HG02970 (cell line): Measurements from ENCODE around the gene STK38L.
"Not testable (repeated sequence)": the region's sequence is repeated elsewhere in the genome, so short reads cannot be mapped to it uniquely, and the experiment has no call there.

Experiments
- ATAC-seq: cut with Tn5 transposase; IDR thresholded peaks from one replicate; pipeline ENCODE4 v1.9.1; 2021; ENCODE audit warnings: mild to moderate bottlenecking, moderate library complexity, moderate number of reproducible peaks; ENCODE audit not compliant: unreplicated experiment, low FRiP score

Gene STK38L

GRCh38 chr12:27221625-27222387, 22.3 kb upstream of the STK38L start:
- ATAC-seq: peak; percentile 61

- ATAC-seq: no peak
Measured at GRCh38 chr12:27226407-27226929, 17.6 kb upstream of the STK38L start.

DNA sequence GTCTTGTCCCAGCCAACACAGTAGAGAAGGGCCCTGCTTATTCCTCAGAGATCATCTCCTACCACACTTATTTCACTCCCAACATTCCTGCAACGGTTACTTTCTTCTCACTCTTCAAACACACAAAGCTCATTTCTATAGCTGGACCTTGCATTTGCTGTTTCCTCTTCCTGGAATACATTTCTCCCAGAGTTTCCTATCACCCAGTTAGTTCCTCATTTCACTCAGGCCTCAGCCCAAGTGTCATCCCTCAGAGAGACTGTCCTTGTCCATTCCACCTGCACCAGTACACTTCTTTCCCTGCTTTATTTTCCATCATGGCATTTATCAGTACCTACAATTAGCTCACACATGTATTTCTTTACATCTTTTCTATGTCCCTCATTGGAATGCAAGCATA, 14.7 kb upstream of the STK38L start:
- ATAC-seq: no peak

DNA sequence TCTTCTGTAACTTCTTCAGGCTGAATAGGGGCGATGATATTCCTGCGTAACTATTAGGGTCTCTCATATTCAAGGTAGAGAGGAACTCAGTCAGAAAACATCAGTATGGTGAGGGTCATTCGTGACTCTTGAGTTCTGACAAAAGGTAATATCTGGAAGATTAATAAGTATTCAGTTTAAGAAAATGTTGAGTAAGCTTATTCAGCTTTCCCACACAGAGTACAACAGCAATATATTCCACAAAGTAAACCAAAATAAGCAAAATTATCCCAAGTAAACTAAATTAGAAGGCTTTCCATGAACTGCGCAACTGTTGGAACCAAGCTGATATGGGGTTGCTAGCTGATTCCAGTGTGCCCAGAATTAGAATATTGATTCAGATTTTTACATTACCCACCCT, 12.7 kb upstream of the STK38L start:
- ATAC-seq: not testable (repeated sequence)

DNA sequence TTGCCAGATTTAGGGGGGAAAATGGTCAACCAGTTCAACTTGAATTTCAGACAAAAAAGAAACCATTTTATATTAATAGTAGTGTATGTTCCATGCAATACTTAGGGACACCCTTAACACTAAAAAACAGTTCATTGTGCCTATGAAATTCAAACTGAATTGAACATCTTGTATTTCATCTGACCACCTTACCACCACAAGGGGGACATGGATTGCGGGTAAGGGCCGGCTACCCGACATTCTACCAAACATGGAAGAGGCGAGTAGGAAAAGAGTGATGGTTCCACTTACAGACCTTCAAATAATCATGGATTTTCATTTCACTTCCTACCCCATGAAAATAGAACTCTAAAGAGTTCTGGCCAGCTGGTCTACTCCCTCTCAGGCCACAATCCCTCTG, 10.3 kb upstream of the STK38L start:
- ATAC-seq: no peak

- ATAC-seq: no peak
Measured at GRCh38 chr12:27236498-27236897, 7.6 kb upstream of the STK38L start.

DNA sequence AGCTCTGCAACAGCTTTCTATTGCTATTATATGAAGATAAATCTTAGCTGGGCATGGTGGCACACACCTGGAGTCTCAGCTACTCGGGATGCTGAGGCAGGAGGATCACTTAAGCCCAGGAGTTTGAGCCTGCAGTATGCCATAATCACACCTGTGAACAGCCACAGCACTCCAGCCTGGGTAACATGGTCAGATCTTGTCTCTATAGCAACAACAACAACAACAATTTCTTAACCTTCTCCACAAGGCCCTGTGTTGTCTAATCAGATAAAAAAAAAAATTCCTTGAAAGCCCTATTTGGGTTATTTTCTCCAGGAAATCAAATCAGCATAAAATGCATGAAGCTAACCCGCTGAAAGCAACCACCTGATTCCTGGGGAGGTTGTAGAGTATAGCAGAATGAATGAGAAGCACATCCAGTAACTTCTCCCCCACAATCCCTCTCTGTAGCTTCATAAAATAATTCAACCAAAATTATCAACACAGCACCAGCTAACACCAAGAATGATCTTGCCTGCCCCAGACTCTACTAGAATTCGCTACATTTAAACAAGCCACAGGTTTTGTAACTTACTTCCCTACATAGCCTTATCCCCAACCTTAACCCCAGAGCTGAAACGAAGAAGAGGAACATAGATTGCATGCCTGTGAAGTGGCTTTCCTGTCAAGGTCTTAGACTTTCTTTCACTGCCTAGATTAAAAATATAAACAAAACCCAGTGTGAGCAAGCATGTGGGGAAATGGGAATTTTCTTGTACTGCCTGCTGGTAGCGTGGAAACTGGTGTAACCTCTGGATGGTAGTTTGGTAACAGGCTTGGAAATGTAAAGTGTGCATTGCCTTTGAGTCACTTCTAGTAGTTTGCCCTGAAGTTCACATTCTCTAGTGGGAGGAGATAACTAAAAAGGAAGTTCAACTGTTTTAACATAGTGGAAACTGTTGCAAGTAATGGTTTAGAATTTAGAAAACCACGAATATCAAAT, 6.0 kb upstream of the STK38L start:
- ATAC-seq: no peak

DNA sequence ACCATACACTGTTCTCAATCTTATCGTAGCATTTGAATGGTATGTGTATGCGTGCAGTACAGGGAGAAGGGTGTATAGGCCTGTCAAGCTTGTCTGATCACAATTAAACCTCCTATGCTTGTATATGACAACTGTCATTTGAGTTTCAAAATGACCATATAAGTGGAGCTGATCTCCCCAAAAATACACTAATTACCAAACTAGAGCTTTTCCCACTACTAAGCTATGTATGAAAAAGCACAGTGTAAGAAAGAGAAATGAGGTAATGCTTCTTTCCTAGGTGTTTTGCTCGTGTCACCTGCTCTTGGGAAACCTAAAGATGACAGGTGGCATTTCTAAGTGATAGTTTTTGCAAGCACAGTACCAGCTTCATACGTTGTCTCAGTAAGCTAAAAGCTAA, 1.1 kb upstream of the STK38L start:
- no peak for ATAC-seq

GRCh38 chr12:27244689-27245488, 803 bp downstream of the STK38L start:
- no peak for ATAC-seq

- ATAC-seq: no peak
Measured at GRCh38 chr12:27246141-27246540, 2.1 kb downstream of the STK38L start.

DNA sequence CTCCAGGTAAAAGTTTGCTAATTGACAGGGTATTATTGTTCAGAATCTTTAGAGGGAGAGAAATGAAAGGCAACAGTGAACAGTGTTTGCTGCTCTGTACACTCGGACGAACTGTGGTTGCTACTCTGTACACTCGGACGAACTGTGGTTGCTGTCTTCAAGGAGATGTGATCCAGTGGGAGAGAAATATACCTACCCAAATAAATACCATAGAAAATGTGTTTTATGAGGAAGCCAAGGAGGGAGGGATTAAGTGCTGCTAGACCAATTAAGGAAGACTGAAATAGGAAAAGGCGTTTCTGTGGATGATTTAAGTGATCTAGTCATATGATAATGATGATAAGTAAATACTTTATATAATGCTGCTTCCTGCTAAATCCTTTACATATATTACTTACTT, 2.7 kb downstream of the STK38L start:
- no peak for ATAC-seq

- no peak for ATAC-seq
Measured at GRCh38 chr12:27252934-27253333, 8.8 kb downstream of the STK38L start.

DNA sequence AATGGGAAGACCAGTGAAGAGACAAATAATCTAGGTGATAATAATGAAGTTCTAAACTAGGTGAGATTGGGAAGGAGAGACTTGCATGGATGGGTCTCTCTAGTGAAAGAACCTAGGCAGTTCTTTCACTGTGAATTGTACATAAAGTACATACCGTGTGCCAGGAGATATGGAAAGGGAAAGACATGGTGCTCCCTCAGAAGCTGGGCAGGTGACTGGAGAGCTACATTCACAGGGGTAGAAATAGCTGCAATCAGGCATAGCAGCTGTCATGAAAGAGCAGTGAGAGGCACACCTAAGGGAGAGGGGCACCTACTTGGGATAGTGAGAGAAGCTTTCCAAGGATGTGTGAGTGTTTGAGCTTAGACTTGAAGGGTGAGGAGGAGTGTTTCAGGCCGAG, 9.3 kb downstream of the STK38L start:
- ATAC-seq: no peak

DNA sequence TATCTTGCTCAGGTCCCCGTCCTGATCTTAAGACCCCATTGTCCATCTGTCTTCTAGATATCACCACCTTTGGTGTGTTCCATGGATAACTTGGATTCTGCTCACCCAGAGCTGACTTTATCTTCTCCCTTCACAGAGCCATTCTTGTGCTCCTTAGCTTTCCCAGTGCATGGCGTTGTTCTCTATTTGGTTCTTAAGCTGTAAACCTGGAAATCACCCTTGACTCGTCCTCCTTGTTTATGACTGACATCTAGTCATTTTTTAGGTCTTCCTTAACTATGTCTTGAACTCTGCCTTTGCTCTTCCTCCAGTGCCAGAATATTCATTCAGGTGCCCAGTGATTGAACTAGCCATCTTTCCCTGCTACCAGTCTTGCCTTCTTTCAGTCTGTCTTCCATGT, 11.7 kb downstream of the STK38L start:
- ATAC-seq: no peak

GRCh38 chr12:27257104-27257843, 13.2 kb downstream of the STK38L start:
- ATAC-seq: no peak

DNA sequence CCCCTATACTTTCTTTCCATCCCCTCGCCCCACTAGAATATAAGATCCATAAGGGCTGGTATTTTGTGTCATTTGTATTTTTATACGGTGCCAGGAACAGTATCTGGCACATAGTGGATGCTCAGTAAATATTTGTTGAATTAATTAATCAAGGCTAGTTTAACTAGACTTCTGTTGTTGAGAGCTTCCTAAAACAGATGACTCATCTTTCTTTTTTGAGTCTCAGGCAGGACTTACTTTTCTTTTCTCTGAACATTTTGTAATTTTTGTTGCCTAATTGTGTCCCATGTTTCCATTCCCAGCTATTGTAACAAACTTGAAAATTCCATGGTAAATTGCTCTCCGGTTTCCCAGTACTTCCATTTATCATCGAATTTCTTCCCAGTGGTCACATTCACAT, 16.7 kb downstream of the STK38L start:
- ATAC-seq: no peak

- no peak for ATAC-seq
Measured at GRCh38 chr12:27261866-27262265, 17.8 kb downstream of the STK38L start.

- no peak for ATAC-seq
Measured at GRCh38 chr12:27270148-27270547, 26.1 kb downstream of the STK38L start.

DNA sequence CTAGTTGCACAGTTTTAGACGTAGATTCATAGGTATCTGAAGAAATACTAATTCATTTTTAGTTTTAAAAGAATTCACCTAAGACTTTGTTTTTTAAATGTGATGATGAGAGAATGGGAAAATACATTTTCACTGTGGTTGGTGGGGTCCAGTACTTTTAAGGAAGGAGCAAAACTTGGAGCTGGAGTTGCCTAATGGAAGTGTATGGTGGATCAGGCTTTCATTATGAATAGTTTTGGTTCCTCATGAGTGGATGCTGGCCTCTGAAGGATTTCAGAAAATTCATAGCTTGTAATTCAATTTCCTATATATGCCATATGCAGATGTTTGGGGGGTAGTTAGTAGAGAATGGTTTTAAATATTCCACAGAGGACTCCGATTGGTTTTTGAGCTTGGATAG, 27.1 kb downstream of the STK38L start:
- ATAC-seq: no peak
